ENCODE measurements around the gene TTC33. TPM values are rescaled to one million over a fixed set of nuclear protein-coding genes. Genes with fewer than 3 reads are reported as not detected.

TTC33 gene
- total and polyA plus RNA-seq, 2 of the 13 experiments (the other 11 are each of a cell fraction or from before 2014, with no cell fraction given), result 4.5 to 20.0 TPM

DNA sequence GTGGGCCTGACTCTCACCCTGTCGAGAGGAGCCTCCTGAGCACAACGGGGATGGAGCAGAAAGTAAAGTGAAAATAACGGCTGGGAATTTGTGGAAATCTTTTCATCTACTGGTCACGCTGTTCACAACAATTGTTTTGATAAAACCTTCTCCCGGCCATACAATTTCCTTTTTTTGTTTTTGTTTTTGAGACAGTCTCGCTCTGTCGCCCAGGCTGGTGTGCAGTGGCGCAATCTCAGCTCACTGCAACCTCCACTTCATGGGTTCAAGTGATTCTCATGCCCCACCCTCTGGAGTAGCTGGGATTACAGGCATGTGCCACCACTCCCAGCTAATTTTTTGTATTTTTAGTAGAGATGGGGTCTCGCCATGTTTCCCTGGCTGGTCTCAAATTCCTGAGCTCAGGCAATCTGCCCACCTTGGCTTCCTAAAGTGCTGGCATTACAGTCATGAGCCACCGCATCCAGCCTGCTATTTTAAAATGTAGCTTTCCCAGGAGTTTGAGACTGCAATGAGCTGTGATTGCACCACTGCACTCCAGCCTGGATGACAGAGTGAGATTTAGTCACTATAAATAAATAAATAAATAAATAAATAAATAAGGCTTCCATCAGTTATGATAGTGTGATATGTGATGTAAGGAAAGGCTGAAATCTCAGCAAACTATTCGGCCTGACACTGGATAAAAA, 149.5 kb downstream of the TTC33 start:
- no TSS peak for BruUV-seq (replicated peaks)
- POLR2A ChIA-PET, result no interaction called here
- no peak for DNase-seq (ENCODE audit: low spot score)
- Histone ChIP-seq H3K9me3 (ENCODE audit: low read length) (no peaks in the 10 kb centered on the region), H3K79me2 (ENCODE audit: insufficient read depth, low read length) (no peaks in the 10 kb centered on the region), H3K27ac (ENCODE audit: extremely low read length, insufficient read depth, low read length) (no peak overlapping the region), H3K4me2 (ENCODE audit: low read depth, low read length) (no peak overlapping the region), H2AFZ (ENCODE audit: low read length) (no peak overlapping the region), H3K4me1 (ENCODE audit: insufficient read depth, low read length) (peaks cover 9% of the 10 kb centered on the region), H3K4me3 (replicated peaks in 1 of 3; ENCODE audit: insufficient read depth in 1 of 3, low read depth in 2 of 3, low read length in 3 of 3) (no peak overlapping the region), H3K36me3 (replicated peaks in 1 of 2; ENCODE audit: control insufficient read depth in 1 of 2, insufficient read depth in 2 of 2, low read length in 2 of 2) (no peaks in the 10 kb centered on the region), H3K9ac (ENCODE audit: insufficient read depth, low read depth, low read length) (no peak overlapping the region), H4K20me1 (ENCODE audit: insufficient read depth, low read length) (no peaks in the 10 kb centered on the region), H3K27me3 (ENCODE audit: control insufficient read depth in 1 of 2, insufficient read depth in 2 of 2, low read length in 2 of 2) (no peaks in the 10 kb centered on the region)
- in situ Hi-C loops (cut with HindIII; ENCODE audit: extremely low pct_ligation_motif_present, low pct_unique_long_range_greater_than_20kb) (no loop called here), intact Hi-C loops (cut with micrococcal nuclease; ENCODE audit: unreplicated experiment) (no loop called here)
- CTCF ChIA-PET (ENCODE audit: low intra/inter-chr PET ratio, low total read pairs), result no interaction called here
- no peak for ATAC-seq
- FAIRE-seq, result no peak
- 46% methylated on average over 11 of the region's 11 CpGs for WGBS (ENCODE audit: low lambda C conversion rate)
- TF ChIP-seq ZNF7 (CRISPR knock-in tag; IDR thresholded peaks at IDR 0.05), result no peak

GRCh38 chr5:40605295-40605958, 150.3 kb downstream of the TTC33 start:
- no peak overlapping the region for H3K4me2 ChIP-seq (ENCODE audit: low read depth, low read length)
- no peak for TF ChIP-seq AHDC1 (CRISPR knock-in tag; IDR thresholded peaks at IDR 0.05; ENCODE audit: borderline replicate concordance)
- no peak for TF ChIP-seq MED8 (CRISPR knock-in tag; IDR thresholded peaks at IDR 0.05; ENCODE audit: insufficient replicate concordance)
- no peak for TF ChIP-seq ATF3 (CRISPR knock-in tag; IDR thresholded peaks at IDR 0.05)
- TF ChIP-seq ZNF678 (CRISPR knock-in tag; IDR thresholded peaks at IDR 0.05), result no peak
- TF ChIP-seq MED13 (CRISPR knock-in tag; IDR thresholded peaks at IDR 0.05), result no peak
- TF ChIP-seq ZBTB7B (CRISPR knock-in tag; IDR thresholded peaks at IDR 0.05), result no peak
- no peak for TF ChIP-seq LCORL (IDR thresholded peaks at IDR 0.05)
- no peak for TF ChIP-seq LCORL (CRISPR knock-in tag; IDR thresholded peaks at IDR 0.05)
- no peak for TF ChIP-seq REXO4 (CRISPR knock-in tag; IDR thresholded peaks at IDR 0.05; ENCODE audit: borderline replicate concordance)
- no peak for TF ChIP-seq ZNF446 (CRISPR knock-in tag; IDR thresholded peaks at IDR 0.05)
- TF ChIP-seq ZNF232 (CRISPR knock-in tag; IDR thresholded peaks at IDR 0.05; ENCODE audit: borderline replicate concordance), result no peak
- no peak for TF ChIP-seq CAMTA2 (CRISPR knock-in tag; IDR thresholded peaks at IDR 0.05; ENCODE audit: borderline replicate concordance)

More at GRCh38 chr5:40605295-40605958, 150.3 kb downstream of the TTC33 start:
- in situ Hi-C loops (cut with HindIII; ENCODE audit: extremely low pct_ligation_motif_present, low pct_unique_long_range_greater_than_20kb) (no loop called here), intact Hi-C loops (cut with micrococcal nuclease; ENCODE audit: unreplicated experiment) (no loop called here)
- Histone ChIP-seq H2AFZ (ENCODE audit: low read length) (no peak overlapping the region), H3K4me1 (ENCODE audit: insufficient read depth, low read length) (peaks cover 17% of the 10 kb centered on the region), H3K79me2 (ENCODE audit: insufficient read depth, low read length) (no peaks in the 10 kb centered on the region), H4K20me1 (ENCODE audit: insufficient read depth, low read length) (no peaks in the 10 kb centered on the region), H3K27ac (ENCODE audit: extremely low read length, insufficient read depth, low read length) (no peak overlapping the region), H3K9me3 (ENCODE audit: low read length) (no peaks in the 10 kb centered on the region), H3K9ac (ENCODE audit: insufficient read depth, low read depth, low read length) (no peak overlapping the region), H3K27me3 (ENCODE audit: control insufficient read depth in 1 of 2, insufficient read depth in 2 of 2, low read length in 2 of 2) (no peaks in the 10 kb centered on the region), H3K36me3 (replicated peaks in 1 of 2; ENCODE audit: control insufficient read depth in 1 of 2, insufficient read depth in 2 of 2, low read length in 2 of 2) (no peaks in the 10 kb centered on the region), H3K4me3 (replicated peaks in 1 of 3; ENCODE audit: insufficient read depth in 1 of 3, low read depth in 2 of 3, low read length in 3 of 3) (no peak overlapping the region)
- FAIRE-seq (no peak), DNase-seq (ENCODE audit: low spot score) (no peak), ATAC-seq (no peak)
- POLR2A ChIA-PET, result no interaction called here
- BruUV-seq (replicated peaks), result no TSS peak
- 49% methylated on average over 4 of the region's 4 CpGs for WGBS (ENCODE audit: low lambda C conversion rate)
- CTCF ChIA-PET (ENCODE audit: low intra/inter-chr PET ratio, low total read pairs), result no interaction called here
